Transverse colon (tissue), 4 donors: ENCODE data around the gene LILRB2. TPM values are rescaled to one million over a fixed set of nuclear protein-coding genes. Genes with fewer than 3 reads are reported as not detected.

Source experiments
- DNase-seq: peaks from one replicate; pipeline ENCODE4 v3.0.0-alpha.2; 2019
- H3K27ac ChIP-seq, 4 donors: fragments of 200-600 bp; sonication (generic); 2 replicates each; pipeline ENCODE4 v1.5.1; 2016 to 2018; ENCODE audit warnings: inconsistent platforms in 4 of 4
- H3K27me3 ChIP-seq: fragments of 200-600 bp; sonication (generic); 2 replicates; pipeline ENCODE4 v1.5.1; 2017; ENCODE audit warnings: inconsistent platforms
- H3K36me3 ChIP-seq, 4 donors: fragments of 200-600 bp; sonication (generic); 2 replicates each; pipeline ENCODE4 v1.5.1; 2017 to 2019; ENCODE audit warnings: inconsistent platforms in 4 of 4
- H3K4me1 ChIP-seq, 4 donors: fragments of 200-600 bp; sonication (generic); 2 replicates each; pipeline ENCODE4 v1.5.1; 2017 to 2020; ENCODE audit warnings: inconsistent platforms in 4 of 4
- H3K4me3 ChIP-seq, 4 donors: fragments of 200-600 bp; sonication (generic); 1 replicate in 1 of 4; 2 replicates in 3 of 4; pipeline versions ENCODE4 v1.5.1 to v1.6.1; 2017 to 2019; ENCODE audit warnings: inconsistent platforms in 4 of 4
- H3K9me3 ChIP-seq, 2 donors: fragments of 200-600 bp; sonication (generic); 2 replicates each; pipeline ENCODE4 v1.5.1; 2017 to 2019; ENCODE audit warnings: inconsistent platforms in 2 of 2
- CTCF ChIP-seq, 5 experiments: fragments of 200-600 bp in 3 of 5; fragments of 450-650 bp in 2 of 5; sonication (generic) in 3 of 5; IDR thresholded peaks; 1 replicate in 2 of 5; 2 replicates in 3 of 5; pipeline ENCODE4 v1.5.1; 2016 to 2017; ENCODE audit warnings: antibody characterized with exemption in 5 of 5, inconsistent platforms in 3 of 5, mild to moderate bottlenecking in 2 of 5, moderate library complexity in 1 of 5
- EP300 ChIP-seq: sonication (generic); formaldehyde crosslinking; IDR thresholded peaks from one replicate; pipeline ENCODE4 v1.6.1; 2017; ENCODE audit warnings: antibody characterized with exemption, low read depth
- POLR2A ChIP-seq: fragments of 450-650 bp; IDR thresholded peaks from one replicate; pipeline ENCODE4 v1.6.1; 2016; ENCODE audit warnings: antibody characterized with exemption, mild to moderate bottlenecking, moderate library complexity
- POLR2AphosphoS5 ChIP-seq, 3 donors: sonication (generic); formaldehyde crosslinking; IDR thresholded peaks; one replicate each; pipeline ENCODE4 v1.6.1; 2016; ENCODE audit warnings: antibody characterized with exemption in 3 of 3
- WGBS, 2 donors: methylation state at CpG; one replicate each; pipeline ENCODE4 v1.1.5; 2018; ENCODE audit warnings: low coverage in 1 of 2; 5-methylcytosine and 5-hydroxymethylcytosine counted together
- in situ Hi-C, 4 donors: fragments of 200-750 bp; cut with MboI; loops; one replicate each; pipeline versions ENCODE4 v1.15.0 to v1.15.1; 2017; ENCODE audit warnings: low sequenced_read_pairs in 3 of 4, low pct_ligation_motif_present in 1 of 4, low pct_unique_long_range_greater_than_20kb in 1 of 4
- intact Hi-C: fragments of 100-400 bp; cut with DNase I; formaldehyde crosslinking; loops from one replicate; pipeline ENCODE4 v1.15.1; 2023; ENCODE audit warnings: low total_unique reads
- total RNA-seq, 4 donors: library from RNA; depleted of rRNA; stranded (reverse); fragments of >200 nt; gene quantifications; one replicate each; pipeline ENCODE4 v1.1.0, GENCODE V29; 2016

The LILRB2 gene
- total RNA-seq, 4 donors from 2014 or later: 1.6 to 3.4 (median 2.1) TPM

GRCh38 chr19:54252845-54253244 is 28.1 kb downstream of the LILRB2 start:
- Histone ChIP-seq H3K4me1 (no peaks in the 10 kb centered on the region), H3K36me3 (no peaks in the 10 kb centered on the region), H3K27me3 (peaks cover 29% of the 10 kb centered on the region), H3K27ac (no peak overlapping the region), H3K9me3 (no peaks in the 10 kb centered on the region), H3K4me3 (no peak overlapping the region)
- intact Hi-C loops: no loop called here
- 74% methylated on average over 11 of the region's 11 CpGs; no CpG with 5 or more reads in 1 of the 2 donors for WGBS, 2 donors
- no peak for DNase-seq
- TF ChIP-seq CTCF (IDR thresholded peaks at IDR 0.05) (no peak), EP300 (no peak), POLR2AphosphoS5 (IDR thresholded peaks at IDR 0.05) (no peak), POLR2A (no peak)
- in situ Hi-C loops: no loop called here

- Histone ChIP-seq H3K4me3 (no peak overlapping the region), H3K9me3 (no peaks in the 10 kb centered on the region), H3K27me3 (peaks cover 29% of the 10 kb centered on the region), H3K36me3 (no peaks in the 10 kb centered on the region), H3K4me1 (no peaks in the 10 kb centered on the region), H3K27ac (no peak overlapping the region)
- DNase-seq: no peak
- no peak for TF ChIP-seq POLR2A
- TF ChIP-seq CTCF (IDR thresholded peaks at IDR 0.05): no peak
- no peak for TF ChIP-seq EP300
- no peak for TF ChIP-seq POLR2AphosphoS5 (IDR thresholded peaks at IDR 0.05)
- intact Hi-C loops (no loop called here), in situ Hi-C loops (no loop called here)
- 67 to 88% methylated on average over 3 to 9 of the region's 9 CpGs for WGBS, 2 donors
These were observed 28.7 kb downstream of the LILRB2 start for GRCh38 chr19:54252243-54252642.

- peaks cover 12% of the 10 kb centered on the region for H3K27me3 ChIP-seq
- H3K36me3 ChIP-seq: no peaks in the 10 kb centered on the region
- in situ Hi-C loops: no loop called here
- TF ChIP-seq EP300 (no peak), CTCF (IDR thresholded peaks at IDR 0.05) (no peak), POLR2A (no peak), POLR2AphosphoS5 (IDR thresholded peaks at IDR 0.05) (no peak)
- 50% methylated on average over 8 of the region's 8 CpGs; no CpG with 5 or more reads in 1 of the 2 donors for WGBS, 2 donors
- H3K4me3 ChIP-seq: no peak overlapping the region
- H3K4me1 ChIP-seq: no peaks in the 10 kb centered on the region
- intact Hi-C loops: no loop called here
- DNase-seq: peak; percentile 36
- H3K27ac ChIP-seq: no peak overlapping the region
- no peaks in the 10 kb centered on the region for H3K9me3 ChIP-seq
These were observed 32.8 kb downstream of the LILRB2 start for GRCh38 chr19:54248016-54248601.

GRCh38 chr19:54247106-54247930 is 33.6 kb downstream of the LILRB2 start:
- intact Hi-C loops: no loop called here
- no peaks in the 10 kb centered on the region for H3K9me3 ChIP-seq
- 83 to 100% methylated on average over 2 to 20 of the region's 20 CpGs for WGBS, 2 donors
- peak overlapping the region in 2 of 4 donors; percentile 15 to 26 for H3K27ac ChIP-seq
- H3K4me1 ChIP-seq: no peaks in the 10 kb centered on the region
- H3K36me3 ChIP-seq: no peaks in the 10 kb centered on the region
- H3K4me3 ChIP-seq: no peak overlapping the region
- H3K27me3 ChIP-seq: peaks cover 4% of the 10 kb centered on the region
- in situ Hi-C loops: no loop called here
- no peak for DNase-seq
- TF ChIP-seq POLR2AphosphoS5 (IDR thresholded peaks at IDR 0.05) (no peak), CTCF (IDR thresholded peaks at IDR 0.05) (no peak), EP300 (no peak), POLR2A (no peak)
